ENCODE measurements around the gene CXCL17. TPM values are rescaled to one million over a fixed set of nuclear protein-coding genes. Genes with fewer than 3 reads are reported as not detected.

The CXCL17 gene
- total RNA-seq, 1 experiment from 2014 or later: not detected

- no peak overlapping the region for H3K56ac ChIP-seq (ENCODE audit: insufficient read length, low read depth, low read length)
These were observed 25.6 kb upstream of the CXCL17 start for GRCh38 chr19:42468273-42468796.

More at GRCh38 chr19:42468273-42468796, 25.6 kb upstream of the CXCL17 start:
- WGBS (ENCODE audit: extremely low coverage, insufficient read length, low lambda C conversion rate): no CpG with 5 or more reads among the region's 3 CpGs
- Mint-ChIP-seq H3K4me1 (peaks cover 52 to 54% of the 10 kb centered on the region in 2 experiments), H3K27ac (peak overlapping the region; percentile 18 to 68 (median 28); a peak in 3 of 7 replicates), H3K4me3 (no peak overlapping the region), H3K9me3 (no peaks in the 10 kb centered on the region), H3K36me3 (ENCODE audit: insufficient read depth in 1 of 3, low read depth in 3 of 3) (peaks cover 0 to 3% (median 0%) of the 10 kb centered on the region in 3 experiments; a peak in 1 of 7 replicates), H3K27me3 (ENCODE audit: low read depth) (0 out of 2 replicates have a peak, but pooled peaks cover 2% of the 10 kb centered on the region)
- Histone ChIP-seq H3K23ac (ENCODE audit: insufficient read length, low read depth, low read length) (no peak overlapping the region), H3T11ph (ENCODE audit: low read length) (no peak overlapping the region), H3K9ac (ENCODE audit: extremely low read depth, insufficient read length, low read length) (no peak overlapping the region), H4K91ac (ENCODE audit: insufficient read length, low read depth, low read length) (no peak overlapping the region), H3K4ac (ENCODE audit: low read depth, low read length) (no peak overlapping the region), H2BK20ac (ENCODE audit: low read depth, low read length, poor library complexity, severe bottlenecking) (no peak overlapping the region), H3K14ac (ENCODE audit: insufficient read depth, low read length) (no peak overlapping the region; the same call in 1 of the 2 replicates), H2BK5ac (ENCODE audit: insufficient read length, low read length) (no peak overlapping the region), H3K9me3 (ENCODE audit: control insufficient read depth, low read depth, low read length) (no peaks in the 10 kb centered on the region), H4K20me1 (ENCODE audit: control insufficient read depth, insufficient read depth, insufficient read length) (no peaks in the 10 kb centered on the region), H4K8ac (replicated peaks; ENCODE audit: insufficient read length, low read depth, low read length) (no peak overlapping the region), H2BK15ac (ENCODE audit: low read depth, low read length) (no peak overlapping the region), H3K27me3 (ENCODE audit: insufficient read depth, low read length) (no peaks in the 10 kb centered on the region), H4K5ac (ENCODE audit: insufficient read length, low read depth, low read length) (no peak overlapping the region), H2BK12ac (ENCODE audit: insufficient read length, low read depth, low read length) (no peak overlapping the region), H3K79me2 (ENCODE audit: insufficient read depth, low read length) (no peaks in the 10 kb centered on the region), H2AK5ac (ENCODE audit: insufficient read length, low read length) (no peak overlapping the region), H3K4me2 (ENCODE audit: insufficient read depth, insufficient read length, low read length) (no peak overlapping the region), H3K27ac (ENCODE audit: insufficient read length, low read depth, low read length) (no peak overlapping the region), H3K23me2 (ENCODE audit: insufficient read length, low read depth, low read length, poor library complexity, severe bottlenecking) (no peaks in the 10 kb centered on the region), H3K18ac (ENCODE audit: insufficient read length, low read depth, low read length) (no peak overlapping the region), H3K4me1 (ENCODE audit: insufficient read depth, low read length) (peaks cover 20% of the 10 kb centered on the region), H2BK120ac (ENCODE audit: low read depth, low read length, poor library complexity, severe bottlenecking) (no peak overlapping the region), H2AFZ (ENCODE audit: low read length) (no peak overlapping the region), H3K79me1 (ENCODE audit: insufficient read depth, low read depth, low read length, poor library complexity, severe bottlenecking) (no peaks in the 10 kb centered on the region)
- no peak for TF ChIP-seq CTCF (conservative IDR thresholded peaks at IDR 0.05)
- no peak for DNase-seq

All from H9 (cell line).